ENCODE results near the gene TOX4. TPM values are rescaled to one million over a fixed set of nuclear protein-coding genes. Genes with fewer than 3 reads are reported as not detected.
A peak's percentile ranks its signal among the peaks of the same experiment; 100 is the strongest.
"Not testable (repeated sequence)": the region's sequence is repeated elsewhere in the genome, so short reads cannot be mapped to it uniquely, and the experiment has no call there.

The TOX4 gene
- 26.1 TPM for total RNA-seq

DNA sequence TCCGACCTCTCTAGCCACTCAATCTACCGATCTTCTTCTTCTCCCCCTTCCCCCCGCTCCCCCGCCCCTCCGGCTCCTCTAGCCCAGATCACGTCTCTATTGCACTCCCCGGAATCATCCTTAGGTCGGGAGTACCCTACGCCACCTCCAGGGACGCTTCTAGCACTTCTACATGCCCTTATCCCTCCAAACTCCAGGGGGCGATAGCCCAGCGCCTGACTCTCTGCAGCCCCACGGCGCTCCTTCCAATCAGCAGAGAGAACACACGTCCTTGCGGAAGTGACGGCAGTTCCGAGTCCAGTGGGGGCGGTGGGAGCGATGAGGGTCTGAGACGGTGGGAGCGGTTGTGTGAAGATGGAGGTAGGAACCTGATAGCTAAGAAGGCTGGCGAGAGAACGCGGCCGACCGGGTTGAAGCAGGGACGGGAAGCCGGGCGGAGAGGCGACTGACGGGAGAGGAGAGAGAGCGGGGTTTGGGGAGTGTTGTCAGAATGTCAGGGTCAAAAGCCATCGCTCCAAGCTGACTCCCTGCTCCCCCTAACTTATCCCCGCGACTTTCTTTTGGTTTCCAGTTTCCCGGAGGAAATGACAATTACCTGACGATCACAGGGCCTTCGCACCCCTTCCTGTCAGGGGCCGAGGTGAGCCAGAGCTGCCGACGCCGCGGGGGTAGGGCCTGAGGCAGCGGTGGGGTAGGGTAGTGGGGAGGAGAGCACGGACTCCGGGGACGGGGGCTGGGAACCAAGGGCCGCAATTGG lies at the start of gene TOX4, which contains the start of gene RAB2B:
TOX4 (plus strand) TSS at position 271 of the 757 bp plus-strand sequence; CDS start at position 355, 84 bp downstream.
RAB2B (minus strand) TSS at position 35 of the 757 bp plus-strand sequence. CDS start 87 bp downstream, outside the sequence.
- peak; percentile 99 for DNase-seq

DNA sequence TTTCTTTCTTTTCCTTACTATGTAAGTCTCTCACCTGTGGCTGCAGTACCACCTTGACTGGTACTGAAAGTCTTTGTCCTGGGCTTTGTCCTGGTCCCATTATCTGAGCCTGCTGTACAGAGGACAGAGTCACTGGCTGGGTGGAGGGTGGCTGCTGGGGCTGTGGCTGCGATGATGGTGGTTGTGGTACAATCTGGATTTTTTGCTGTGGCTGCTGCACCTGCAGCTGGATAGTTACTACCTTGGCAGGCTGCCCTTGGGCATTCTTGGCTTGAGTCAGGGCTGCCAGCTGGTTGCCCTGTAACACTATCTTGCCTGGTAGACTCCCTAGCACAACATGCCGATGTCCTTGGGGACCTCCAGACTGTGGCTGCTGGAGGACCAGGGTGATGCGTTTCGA lies 48.1 kb upstream of the TOX4 start:
- no peak for DNase-seq

DNA sequence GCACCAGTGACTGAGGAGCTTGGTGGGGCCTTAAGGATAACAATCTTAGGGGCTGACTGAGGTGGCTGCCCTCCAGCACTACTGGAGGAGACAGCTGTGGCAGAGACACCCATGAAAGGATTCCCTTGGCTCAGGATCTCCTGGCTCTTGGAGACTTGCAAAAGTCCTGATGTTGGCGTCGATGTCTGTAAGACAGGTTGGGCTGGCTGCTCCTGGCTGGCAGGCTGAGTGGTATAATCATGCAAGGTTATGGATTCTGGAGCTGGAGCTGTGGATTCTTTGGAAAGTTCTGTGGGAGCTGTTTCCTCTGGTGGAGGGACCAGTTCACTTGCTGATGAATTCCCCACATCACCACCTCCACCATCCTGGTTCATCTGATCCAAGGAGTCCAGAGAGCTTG lies 45.9 kb upstream of the TOX4 start:
- no peak for DNase-seq

DNA sequence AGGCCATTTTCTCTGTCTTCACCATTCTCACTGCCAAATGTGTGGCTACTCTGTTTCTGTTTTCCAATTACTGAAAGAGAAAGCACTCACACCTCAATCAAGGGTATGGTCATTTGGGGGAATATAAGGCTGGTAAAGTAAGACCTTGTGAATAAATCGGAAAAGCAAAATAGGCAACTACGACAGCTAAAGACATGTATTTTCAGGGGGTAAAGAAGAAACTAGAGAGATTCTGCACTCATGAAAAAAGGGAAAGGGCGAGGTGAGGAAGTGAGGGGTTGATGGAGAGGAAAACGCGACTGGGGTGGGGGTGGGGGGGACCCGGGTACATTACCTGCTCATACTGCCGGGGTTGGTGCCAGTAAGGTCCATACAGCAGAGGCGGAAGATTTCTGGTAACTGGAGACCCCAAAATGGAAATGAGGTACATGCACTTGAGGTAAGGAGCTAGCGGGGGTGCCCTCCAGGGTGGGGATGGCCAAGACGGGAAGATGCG lies 40.4 kb upstream of the TOX4 start:
- no peak for DNase-seq

DNA sequence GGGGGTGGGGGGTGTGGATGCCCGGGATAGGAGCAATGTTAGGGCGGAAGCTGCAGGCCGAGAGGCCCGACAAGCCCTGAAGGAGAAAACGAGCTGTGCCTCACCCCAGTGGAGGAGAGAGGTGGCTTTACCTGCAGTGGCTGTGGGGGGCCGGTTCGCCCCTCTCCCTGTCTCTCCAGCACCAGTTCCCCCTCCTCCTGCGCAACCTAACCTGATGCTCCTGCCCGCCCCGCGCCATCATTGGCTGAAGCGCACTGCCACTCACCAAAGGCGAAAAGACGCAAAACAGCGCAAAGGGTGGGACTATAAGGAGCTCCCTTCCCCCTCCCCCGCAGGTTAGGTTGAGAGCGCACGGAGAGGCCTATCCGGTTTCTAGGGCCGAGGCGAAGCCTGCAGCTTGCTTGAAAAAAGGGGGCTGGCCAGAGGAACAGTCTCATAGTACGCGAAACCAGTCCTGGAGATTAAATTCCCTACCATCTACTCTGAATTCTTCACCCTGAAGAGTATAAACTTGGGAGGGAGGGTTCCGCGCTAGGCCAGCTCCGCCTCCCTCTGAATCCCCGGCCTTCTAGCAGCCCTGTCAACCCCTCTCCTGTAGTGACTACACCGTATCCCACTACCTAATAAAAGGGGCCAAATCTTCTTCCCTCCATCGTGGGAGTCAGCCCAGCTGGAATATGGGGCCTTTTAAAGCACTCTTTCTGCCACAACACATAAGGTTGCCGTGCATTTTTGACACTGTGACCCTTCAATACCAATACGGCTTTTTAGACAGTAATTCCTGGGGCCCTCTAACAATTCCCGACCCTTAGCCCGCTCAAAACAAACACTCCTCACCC lies 39.7 kb upstream of the TOX4 start:
- DNase-seq, result peak; percentile 93

DNA sequence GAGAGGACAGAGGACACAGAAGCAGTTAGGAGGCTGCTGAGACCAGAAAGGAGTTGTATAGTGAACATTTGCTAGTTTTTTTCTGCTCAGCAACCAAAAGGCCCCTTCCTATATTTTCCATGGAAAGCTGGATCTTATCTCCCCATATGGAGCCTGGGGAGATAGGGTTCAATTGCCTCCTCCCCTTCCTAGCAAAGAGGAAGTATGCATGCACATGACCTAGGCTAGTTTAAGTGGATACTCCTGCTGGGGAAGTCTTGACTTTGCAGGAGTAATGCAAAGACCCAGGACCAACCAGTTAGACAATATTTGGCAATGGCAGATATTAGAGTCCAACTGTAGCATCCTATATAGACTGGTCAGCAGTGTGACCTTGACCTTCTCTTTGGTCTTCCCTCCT lies 36.1 kb upstream of the TOX4 start:
- no peak for DNase-seq

DNA sequence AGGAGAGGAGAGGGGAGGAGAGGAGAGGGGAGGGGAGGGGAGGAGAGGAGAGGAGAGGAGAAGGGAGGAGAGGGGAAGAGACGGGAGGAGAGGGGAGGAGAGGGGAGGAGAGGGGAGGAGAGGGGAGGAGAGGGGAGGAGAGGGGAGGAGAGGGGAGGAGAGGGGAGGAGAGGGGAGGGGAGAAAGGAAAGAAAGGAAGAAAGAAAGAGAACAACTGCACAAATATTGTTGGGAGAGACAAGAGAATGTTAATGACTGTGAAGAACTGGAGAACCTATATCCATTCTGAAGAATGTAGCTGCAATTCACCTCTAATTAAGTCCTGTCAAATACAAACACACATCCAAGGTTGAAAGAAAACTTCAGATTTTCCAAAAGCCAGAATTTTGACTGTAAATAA lies 34.3 kb upstream of the TOX4 start:
- not testable (repeated sequence) for DNase-seq

DNA sequence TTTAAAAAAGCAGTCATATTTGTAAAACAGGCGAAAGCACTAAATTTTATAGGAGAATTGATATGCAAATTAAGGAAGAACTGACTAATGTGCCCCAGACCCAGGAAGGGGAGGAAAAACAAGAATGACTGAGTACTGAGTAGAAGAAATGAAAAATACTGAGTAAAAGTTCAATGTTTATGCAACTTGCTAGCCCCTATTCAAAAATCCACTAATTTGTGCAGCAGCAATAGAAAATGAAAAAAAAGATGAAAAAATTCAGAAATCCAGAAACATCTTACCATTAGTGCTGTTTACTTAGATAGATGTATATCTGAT lies 27.1 kb upstream of the TOX4 start:
- no peak for DNase-seq

DNA sequence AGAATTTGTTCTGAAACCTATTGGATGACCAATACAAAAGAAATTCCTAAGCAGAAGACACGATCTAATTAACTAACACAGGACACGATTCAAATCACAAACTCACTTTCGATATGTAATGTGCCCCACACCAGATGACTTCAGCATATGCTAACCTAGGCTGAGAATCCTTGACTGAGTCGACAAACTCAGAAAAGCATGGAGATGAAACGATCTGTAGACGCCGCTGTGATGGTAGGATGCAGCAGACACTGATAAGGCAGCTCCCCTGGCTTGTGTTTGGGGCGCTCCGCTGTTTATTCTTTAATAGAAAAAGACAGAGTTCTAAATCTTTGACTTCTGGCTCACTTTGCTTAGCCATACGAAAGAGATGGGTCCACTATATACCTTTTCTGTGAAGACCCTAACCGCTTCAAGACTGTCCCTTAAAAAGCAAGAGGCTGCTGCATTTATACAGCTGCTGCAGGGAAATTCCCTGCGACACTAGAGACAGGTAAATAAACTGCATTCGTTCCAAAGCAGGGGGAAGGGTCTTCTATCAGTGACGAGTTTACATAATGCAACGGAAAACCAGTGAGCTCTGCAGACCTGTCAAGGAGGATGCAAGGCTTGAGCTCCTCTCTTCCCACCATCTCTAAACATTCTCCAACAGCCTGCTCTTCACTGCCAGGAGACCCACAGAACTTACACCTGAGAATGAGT lies 22.0 kb upstream of the TOX4 start:
- no peak for DNase-seq

DNA sequence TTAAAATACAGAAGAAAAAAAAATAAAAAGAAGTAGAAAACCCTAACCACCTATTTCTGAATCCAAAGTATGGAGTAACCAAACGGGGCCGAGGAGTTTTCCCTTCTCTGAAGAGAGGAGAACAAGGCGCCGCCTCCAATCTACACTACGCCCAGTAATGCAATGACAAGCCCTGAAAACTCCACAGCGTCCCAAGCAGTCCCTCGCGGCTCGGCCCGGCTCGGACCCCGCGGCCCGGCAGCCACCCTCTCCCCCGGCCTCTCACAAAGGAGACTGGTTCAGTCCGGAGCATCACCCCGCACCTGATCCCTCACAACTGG lies 21.4 kb upstream of the TOX4 start:
- DNase-seq, result no peak

DNA sequence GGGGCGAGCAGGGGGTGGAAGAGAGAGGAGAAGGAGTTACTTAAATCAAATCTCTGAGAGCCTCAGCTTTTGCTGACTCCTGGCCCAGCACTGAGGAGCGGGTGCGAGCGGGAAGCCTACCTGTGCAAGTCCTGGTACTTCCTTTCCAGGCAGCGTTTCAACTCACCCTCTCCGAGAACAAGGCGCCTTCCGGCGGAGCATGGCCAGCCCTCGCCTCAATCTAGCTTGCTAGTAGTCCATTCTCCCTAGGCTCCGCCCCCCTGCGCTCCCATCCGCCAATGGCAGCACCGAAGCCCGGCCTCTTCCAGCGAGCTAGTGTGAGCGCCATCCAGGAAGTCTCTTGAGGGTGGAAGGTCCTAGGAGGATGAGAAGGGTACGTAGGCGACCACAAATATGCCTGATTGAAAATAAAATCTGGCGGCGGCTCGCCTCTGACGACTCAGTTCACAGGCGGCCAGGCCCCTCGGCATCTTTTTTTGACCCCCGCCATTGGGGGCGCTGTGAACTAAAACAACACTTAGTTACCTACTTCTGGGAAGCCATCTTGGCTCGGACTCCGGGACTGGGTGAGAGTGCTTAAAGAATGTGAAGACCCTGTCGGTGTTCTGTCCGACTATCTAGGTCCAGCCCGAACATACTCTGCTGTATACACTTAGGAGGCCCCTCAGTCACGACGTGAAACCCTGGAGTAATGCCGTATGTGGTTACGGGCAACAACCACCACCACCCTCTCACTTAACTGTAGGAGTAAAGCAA lies 20.9 kb upstream of the TOX4 start, which contains the start of gene CHD8:
CHD8 (minus strand) TSS at position 212 of the 756 bp plus-strand sequence. CDS start 24,480 bp downstream, outside the sequence.
- DNase-seq, result peak; percentile 100

DNA sequence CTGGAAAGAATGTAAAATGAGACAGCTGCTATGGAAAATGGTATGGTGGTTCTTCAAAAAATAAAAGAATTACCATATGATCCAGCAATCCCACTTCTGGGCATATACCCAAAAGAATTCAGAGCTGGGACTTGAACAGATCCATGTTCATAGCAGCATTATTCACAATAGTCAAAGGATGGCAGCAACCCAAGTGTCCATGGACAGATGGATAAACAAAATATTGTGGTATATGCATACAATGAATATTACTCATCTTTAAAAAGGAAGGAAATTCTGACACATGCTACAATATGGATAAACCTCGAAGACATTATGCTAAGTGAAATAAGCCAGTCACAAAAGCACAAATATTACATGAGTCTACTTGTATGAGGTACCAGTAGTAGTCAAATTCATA lies 9.4 kb upstream of the TOX4 start:
- DNase-seq, result peak; percentile 5

DNA sequence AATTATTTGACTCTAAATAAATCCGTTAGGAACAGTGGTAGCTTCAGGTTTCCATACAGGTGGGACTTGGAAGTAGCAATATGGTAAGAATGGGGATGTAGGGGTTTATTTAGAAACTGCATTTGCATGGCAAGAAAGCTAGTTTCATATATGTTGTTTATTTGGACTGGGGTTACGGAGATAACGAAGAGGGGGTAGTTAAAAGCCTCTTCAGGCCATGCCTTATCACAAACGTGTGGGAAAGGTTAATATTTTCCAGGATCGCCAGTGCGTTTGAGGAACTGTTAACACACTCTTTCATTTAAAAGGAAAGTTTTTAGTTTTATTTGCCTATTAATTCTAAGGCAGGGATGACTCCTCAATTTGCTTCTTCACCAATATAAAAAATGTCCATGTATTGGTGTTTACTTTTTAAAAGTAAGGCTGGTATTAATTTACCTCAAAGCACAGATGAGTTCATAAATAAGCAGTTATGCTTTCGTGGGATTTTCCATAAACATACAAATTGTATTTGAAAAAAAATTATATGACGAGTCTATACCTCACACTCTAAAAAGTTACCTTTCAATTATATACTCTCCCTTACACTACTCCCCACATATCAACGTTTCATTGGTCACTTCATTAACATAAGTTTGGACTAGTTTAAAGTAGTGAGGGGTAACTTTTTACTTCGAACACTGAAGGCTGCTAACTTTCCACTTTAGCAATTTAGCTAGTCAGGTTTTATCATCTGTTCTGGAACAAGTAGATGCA lies 1.1 kb upstream of the TOX4 start:
- DNase-seq, result no peak

DNA sequence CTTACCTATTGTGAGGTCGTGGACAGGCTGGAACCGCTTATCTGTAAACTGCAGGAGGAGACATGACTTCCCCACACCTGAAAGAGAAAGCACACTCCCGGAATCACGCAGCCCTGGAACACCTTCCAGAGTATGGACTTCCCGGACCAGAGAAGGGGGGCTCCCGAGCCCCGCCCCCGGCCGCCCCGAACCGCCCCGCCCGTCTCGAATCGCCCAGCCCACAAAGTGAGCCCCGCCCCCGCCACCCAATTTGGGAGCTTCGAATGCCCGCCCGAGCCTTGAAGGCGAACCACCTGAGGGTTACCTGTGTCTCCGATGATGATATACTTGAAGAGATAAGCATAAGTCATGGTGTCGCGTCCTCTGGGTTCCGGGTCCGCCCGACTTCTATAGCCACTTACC lies 471 bp upstream of the TOX4 start:
- DNase-seq, result peak; percentile 48

DNA sequence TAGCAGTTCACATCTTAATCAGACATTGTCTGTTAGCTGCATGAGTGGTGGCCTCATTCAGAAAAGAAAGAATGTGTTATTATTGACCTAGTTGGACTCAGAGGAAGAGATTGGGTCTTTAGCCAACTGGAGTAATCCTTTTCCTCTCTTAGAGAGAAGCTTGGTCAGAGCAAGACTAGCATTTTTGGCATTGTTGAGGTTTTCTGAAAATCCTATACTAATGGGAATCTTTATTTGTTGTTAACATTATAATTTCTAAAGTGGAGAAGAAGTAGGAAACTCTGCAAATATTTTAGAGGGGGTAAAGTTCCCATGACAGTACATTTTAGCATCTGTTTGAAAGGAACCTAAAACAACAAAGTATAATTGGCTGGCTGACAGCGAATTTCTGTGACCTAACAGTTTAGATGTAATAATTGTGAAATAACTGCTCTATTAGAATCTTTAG lies 9.7 kb downstream of the TOX4 start:
- DNase-seq, result no peak

DNA sequence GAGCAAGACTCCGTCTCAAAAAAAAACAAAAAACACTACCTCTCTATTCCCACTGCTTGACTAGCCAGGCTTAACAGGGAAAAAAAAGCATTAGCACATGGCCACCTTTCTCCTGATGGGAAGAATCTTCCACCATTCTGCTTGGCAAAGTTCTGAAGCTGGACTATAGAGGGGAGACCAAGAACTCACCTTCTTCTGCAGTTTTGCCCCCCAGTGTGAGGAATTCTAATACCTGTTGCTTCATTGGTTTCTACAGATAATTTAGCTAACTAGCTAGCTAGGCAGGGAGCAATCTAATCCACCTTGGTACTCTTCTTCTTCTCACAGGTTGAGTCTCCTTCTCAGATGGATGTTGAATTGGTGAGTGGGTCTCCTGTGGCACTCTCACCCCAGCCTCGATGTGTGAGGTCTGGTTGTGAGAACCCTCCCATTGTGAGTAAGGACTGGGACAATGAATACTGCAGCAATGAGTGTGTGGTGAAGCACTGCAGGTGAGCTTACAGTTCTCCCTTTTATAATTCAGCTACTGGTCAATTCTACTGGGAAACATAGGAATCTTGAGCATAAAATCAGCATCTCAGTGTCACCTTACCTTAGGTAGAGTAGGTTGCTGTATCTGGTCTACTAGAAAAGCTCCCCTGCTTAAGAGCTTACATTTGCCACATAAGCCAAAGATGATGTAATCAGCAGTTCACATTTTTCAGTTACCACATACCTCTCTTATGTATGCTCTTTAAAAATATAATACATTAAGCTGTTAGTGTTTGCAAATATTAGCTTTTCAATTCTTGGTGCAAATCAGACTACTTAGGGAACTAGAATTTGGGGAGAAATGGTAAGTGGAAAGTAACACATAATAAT lies 18.1 kb downstream of the TOX4 start:
- no peak for DNase-seq

DNA sequence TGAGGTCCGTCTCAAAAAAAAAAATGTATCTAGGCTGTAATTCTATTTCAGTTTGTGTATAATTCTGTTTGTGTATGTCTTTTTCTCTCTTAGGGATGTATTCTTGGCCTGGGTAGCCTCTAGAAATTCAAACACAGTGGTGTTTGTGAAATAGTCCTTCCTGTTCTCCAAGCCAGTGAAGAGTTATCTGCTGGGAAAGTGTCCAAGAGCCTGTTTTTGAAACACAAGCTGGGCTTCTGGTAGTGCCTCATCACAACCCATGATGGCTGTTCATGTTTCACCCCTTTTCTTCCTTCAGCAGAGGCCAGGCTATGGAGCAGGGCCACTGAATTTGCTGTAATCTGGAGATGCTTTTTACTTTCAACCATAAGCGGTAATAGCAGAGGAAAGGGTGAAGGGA lies 19.5 kb downstream of the TOX4 start:
- DNase-seq, result no peak

DNA sequence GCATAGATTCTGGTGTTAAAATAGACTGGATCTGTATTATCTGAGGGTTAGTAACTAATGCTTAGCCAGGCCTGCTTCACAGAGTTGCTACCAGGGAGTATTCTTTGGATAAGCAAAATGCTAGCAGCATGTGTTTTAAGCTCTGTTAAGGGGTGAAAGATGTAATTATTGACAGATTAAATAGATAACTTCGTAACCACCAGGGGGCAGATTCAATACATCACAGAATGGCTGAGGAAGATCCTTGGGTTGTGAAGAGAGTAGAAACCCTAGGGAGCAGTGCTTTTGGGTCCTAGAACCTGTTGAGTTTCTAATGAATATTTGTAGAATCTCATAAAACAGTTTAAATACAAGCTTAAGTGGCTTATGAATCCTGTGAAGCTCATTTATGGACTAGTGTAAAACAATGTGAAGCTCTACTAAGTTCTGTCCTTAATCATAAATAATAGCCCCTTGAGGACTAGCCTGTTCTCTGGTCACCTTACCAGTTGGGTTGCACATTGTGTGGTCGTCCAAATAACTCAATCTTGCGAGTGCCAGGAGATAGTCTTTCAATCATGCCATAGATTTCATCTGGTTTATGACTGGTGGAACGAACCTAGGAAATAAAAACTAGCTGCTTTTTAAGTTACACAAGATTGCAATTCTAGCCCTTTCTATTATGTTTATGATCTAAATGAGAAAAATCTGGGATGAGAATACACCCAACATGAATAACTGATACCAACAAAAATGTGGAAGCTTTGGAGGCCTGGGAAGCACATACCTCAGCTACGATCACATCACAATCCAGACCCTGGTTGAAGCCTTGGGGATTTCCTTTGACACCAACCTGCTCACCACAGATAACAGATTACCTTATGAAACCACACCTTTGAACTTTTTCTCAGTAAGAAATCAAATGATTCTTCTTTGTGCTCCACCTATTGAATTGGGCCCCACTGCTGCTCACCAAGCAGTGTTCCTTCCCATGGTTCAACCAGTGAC lies 21.8 kb downstream of the TOX4 start:
- DNase-seq, result peak; percentile 22

DNA sequence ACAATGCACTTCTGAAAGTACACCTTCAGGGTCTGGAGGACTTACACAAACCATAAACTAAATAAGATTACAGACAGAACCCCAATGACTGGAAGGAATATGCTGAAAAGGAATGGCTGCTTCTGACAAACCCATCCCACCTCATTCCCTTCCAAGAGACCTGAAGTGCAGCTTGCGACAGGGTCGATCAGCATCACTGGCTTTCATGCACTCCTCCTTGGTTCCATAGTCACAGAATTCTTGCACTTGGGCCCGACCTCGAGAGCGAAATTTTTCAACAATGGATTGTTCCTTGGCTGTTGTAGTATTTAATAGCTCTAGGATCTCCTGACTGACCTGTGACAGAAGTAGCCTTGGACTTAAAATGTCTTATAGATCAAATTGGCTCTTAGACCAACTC lies 24.6 kb downstream of the TOX4 start:
- DNase-seq, result no peak
